SK-MEL-5 (cell line): ENCODE results near the gene ANAPC15. TPM values are rescaled to one million over a fixed set of nuclear protein-coding genes. Genes with fewer than 3 reads are reported as not detected.
A peak's percentile ranks its signal among the peaks of the same experiment; 100 is the strongest.
"Not testable (repeated sequence)": the region's sequence is repeated elsewhere in the genome, so short reads cannot be mapped to it uniquely, and the experiment has no call there.

Experiments
- DNase-seq: peaks from one replicate; pipeline ENCODE4 v3.0.0-alpha.2; 2016; ENCODE audit warnings: low read depth, low spot score
- in situ Hi-C: cut with HindIII; loops from 2 replicates; pipeline ENCODE4 v1.10.0; 2016; ENCODE audit warnings: low sequenced_read_pairs, high pct_unique_total_duplicates, low pct_unique_long_range_greater_than_20kb
- total RNA-seq: library from RNA; depleted of rRNA; stranded (reverse); fragments of >200 nt; shearing (Covaris generic); gene quantifications from 2 replicates; pipeline ENCODE4 v1.2.3, GENCODE V29; 2014

ANAPC15 gene
- total RNA-seq, 1 experiment from 2014 or later, result 30.6 TPM

DNA sequence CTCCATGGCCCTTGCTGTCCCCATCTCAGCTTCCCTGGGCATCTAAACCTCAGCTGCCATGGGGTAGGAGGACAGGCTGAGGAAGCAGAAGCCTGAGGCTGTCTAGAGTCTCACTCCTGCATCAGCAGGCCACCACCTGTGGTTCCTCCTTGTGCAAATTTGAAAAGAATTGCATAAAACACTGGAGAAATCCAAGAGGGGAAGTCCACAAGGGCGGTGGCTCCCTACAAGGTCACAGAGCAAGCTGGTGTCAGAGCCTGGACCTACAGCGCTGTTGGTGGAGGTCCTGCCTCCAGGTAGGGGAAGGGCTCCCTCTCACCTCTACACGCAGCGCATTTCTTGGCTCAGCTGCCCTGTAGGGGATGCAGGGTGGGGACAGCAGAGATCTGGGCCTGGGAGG lies 23.0 kb upstream of the ANAPC15 start, which contains the start of gene FOLR3:
Gene FOLR3, plus strand, starts transcription at position 253 of the 400 bp plus-strand sequence. CDS start 228 bp downstream, outside the sequence.
- in situ Hi-C loops, result not testable (repeated sequence)

DNA sequence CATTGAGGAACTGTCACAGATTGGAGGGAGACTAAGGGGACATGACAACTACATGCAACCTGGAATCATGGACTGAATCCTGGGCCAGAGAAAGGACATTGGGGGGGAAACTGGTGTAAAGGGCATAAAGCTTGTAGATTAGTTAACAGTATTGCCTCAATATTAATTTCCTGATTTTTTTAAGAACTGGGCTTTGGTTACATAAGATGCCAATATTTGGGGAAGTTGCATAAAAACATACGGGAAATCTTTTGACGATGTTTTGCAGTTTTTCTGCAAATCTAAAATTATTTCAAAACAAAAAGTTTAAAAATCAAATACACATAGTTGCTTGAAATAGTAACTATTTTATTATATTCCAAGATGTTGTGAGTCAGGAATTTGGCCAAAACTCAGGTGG lies 20.2 kb upstream of the ANAPC15 start:
- DNase-seq, result no peak
- in situ Hi-C loops, result no loop called here

More for the DNA sequence above, 23.0 kb upstream of the ANAPC15 start, which contains the start of gene FOLR3:
- not testable (repeated sequence) for DNase-seq

- in situ Hi-C loops, result no loop called here
These were observed 16.9 kb upstream of the ANAPC15 start for GRCh38 chr11:72129381-72129780.

DNA sequence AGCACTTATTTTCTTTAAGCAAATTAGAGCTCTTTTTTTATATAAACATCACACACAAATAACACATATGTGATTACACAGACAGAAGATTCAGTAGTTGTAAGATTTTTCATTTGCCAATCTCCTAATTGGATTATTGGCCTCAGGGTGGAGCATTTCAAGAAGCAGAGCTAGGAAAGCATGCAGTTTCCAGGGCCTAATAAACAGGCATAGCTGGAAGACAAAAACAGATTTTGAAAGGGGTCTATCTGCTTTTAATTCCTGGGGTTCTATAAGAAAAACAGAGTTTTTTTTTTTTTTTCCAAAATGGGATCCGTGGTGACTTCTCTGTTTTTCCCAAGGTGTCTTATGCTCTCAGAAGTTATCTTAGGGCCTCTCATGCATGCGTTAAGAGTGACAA lies 15.4 kb upstream of the ANAPC15 start:
- in situ Hi-C loops, result no loop called here
- DNase-seq, result no peak

More at GRCh38 chr11:72129381-72129780, 16.9 kb upstream of the ANAPC15 start:
- no peak for DNase-seq

DNA sequence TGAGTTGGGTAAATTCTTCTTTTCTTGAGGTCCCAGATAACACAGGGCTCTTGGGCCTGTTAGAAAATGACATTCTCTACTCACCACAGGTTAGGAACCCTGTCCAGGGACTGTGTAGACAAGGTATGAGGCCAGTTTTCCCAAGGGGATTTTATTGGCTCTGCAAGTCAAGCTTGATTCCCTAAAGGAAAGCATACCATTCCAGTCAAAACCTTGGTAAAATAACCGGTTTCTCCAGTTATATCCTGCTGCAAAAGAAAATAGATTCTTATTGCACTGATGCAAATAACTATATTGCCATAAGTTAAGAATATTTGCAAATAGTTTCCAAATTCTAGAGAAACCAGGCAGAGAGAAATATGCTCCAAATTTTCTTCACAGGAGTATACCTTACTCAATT lies 13.5 kb upstream of the ANAPC15 start:
- DNase-seq, result no peak
- in situ Hi-C loops, result no loop called here

DNA sequence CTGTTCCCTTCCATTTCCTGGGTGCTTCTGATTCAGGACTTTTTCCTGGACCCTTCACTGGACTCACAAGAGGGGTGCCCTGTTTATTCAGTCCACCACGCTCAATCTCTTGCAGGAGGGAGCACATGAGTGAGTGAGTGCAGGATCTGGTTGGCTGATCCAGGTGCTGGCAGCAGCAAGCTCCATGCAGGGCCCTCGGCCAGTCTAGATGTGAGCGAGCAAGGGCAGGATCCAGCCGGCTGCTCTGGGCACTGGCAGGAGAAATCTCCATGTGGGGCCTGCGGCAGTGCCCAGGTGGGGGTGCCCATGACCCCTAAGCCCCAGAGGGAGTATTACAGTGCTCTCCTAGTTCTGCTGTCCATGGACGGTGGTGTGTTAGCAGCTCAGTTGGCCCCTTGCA lies 11.6 kb upstream of the ANAPC15 start:
- DNase-seq, result no peak
- in situ Hi-C loops, result no loop called here

- no peak for DNase-seq
- in situ Hi-C loops, result no loop called here
These were observed 10.7 kb upstream of the ANAPC15 start for GRCh38 chr11:72123117-72123653.

- in situ Hi-C loops, result no loop called here
- no peak for DNase-seq
These were observed 10.1 kb upstream of the ANAPC15 start for GRCh38 chr11:72122607-72123006.

DNA sequence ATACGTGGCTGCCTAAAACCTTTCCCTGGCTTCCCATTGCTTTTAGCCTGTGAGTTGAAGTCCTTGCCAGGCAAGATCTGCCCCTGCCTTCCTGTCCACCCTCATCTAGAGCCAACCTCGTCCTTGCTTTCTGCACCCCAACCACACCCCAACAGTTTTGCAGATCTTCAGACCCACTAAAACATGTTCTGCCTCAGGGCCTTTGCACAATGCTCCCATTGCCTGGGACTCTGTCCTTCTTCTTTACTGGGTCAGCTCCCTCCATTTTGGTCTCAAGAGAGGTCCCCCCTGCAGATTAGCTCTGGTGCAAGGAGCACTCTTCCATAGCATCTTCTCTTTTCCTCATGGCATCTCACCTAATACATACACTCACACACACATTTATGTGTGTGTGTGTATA lies 8.4 kb upstream of the ANAPC15 start:
- no peak for DNase-seq
- in situ Hi-C loops, result no loop called here

GRCh38 chr11:72119198-72119597 lies 6.7 kb upstream of the ANAPC15 start:
- no peak for DNase-seq
- in situ Hi-C loops, result no loop called here

DNA sequence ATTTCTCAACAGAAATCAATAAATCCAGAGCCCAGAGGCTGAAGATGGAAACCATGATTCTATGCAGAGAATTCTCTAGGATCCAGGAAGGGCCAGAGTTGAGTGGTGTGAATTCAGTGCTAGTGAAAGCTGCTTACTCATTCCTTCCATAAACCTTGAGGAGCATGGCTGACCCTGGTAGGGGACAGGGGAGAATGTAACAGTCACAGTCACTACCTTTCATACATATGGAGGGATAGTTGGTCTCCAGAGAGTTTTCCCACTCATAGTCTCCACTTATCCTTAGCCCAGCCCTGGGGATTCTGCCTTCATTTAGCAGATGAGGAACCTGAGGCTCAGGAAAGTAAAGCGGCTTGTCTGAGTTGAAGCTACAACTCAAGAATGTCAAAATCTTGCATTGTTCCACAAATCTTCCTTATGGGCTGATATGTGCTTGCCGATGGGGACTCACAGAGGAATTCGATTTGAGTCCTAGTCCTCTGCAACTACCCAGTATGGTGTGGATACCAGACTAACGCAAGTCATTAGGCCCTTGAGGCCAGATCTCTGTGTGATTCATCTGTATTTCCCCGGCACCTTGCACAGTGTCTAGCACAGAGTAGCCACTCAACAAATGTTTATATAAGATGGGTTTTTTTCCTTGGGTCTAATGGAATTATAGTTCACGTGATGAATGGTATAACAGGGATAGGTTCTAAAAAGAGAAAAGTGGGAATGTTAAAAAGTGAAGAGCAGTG lies 3.7 kb upstream of the ANAPC15 start:
- in situ Hi-C loops, result no loop called here
- DNase-seq, result no peak

DNA sequence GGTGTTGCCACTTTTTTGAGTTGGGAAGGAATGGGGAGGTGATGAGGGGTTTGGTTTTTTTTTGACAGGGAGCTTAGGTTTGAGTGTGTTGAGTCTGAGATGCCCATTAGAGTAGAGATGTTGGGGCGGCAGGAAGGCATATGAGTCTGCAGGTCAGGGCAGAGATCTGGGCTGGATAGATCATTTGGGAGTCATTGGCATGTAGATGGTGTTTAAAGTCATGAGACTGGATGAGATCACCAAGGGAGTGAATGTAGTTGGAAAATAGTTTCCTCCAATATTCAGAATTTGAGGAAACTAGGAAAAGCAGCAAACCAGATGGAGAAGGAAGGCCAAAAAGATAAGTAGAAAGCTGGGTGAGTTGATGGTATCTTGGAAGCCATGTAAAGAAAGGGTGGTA lies 2.1 kb upstream of the ANAPC15 start:
- in situ Hi-C loops, result no loop called here
- DNase-seq, result no peak

DNA sequence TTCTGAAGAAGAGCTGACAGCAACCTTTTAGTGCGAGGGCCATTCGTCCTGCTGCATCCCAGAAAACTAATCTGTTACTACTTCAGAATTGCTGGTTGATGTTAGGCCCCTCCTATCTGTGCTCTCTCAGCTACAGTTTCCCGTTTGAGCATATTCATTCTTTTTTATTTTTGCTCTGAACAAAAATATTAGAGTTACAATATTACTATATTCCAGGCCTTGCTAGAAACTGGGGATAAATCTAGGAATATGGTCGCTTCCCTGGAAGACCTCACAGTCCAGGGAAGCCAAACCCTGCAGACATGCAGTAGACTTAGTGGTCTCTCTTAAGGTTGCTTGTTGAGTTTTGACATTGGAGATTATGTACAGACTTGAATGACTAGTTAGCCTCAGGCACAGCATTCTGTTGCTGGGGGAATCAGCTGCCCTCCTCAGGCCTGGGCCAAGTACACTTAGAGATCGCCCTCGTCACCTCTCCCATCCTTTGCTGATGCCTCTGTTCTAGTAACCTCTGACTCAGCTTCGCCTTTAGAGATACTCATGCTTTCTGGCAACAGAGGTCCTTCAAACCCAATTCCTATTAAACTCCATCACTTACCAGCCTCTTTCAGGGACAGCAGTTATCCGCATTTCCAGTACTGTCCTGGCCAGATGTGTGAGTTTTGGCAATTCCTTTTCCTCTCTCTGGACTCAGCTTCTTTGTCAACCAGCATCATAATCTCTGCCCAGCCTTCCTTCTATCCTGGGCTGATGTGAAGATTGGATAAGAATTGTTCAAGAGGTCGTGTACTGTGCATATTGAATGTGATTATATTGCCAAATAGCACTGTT lies 698 bp upstream of the ANAPC15 start:
- in situ Hi-C loops, result no loop called here
- no peak for DNase-seq

GRCh38 chr11:72111300-72112142 lies 974 bp downstream of the ANAPC15 start:
- in situ Hi-C loops, result no loop called here
- DNase-seq, result no peak

DNA sequence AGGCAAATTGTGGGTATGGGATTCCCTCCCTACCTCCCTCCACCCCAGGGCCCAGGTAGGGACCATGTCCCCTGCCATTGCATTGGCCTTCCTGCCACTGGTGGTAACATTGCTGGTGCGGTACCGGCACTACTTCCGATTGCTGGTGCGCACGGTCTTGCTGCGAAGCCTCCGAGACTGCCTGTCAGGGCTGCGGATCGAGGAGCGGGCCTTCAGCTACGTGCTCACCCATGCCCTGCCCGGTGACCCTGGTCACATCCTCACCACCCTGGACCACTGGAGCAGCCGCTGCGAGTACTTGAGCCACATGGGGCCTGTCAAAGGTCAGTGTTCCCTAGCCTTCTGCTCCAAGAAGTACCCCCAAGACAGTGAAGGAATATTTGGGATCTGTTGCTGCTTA lies 6.6 kb downstream of the ANAPC15 start, which contains the start of gene TOMT:
Gene TOMT, plus strand, starts transcription at position 37 of the 400 bp plus-strand sequence. Its CDS starts 28 bp downstream, at position 65.
- in situ Hi-C loops, result no loop called here
- DNase-seq, result no peak

GRCh38 chr11:72103754-72104167 lies 8.7 kb downstream of the ANAPC15 start:
- in situ Hi-C loops, result loop anchor here (5.0 kb wide), 1 partner anchor 76 kb away; no protein-coding TSS in a partner anchor
- no peak for DNase-seq

- in situ Hi-C loops, result loop anchor here (5.0 kb wide), 1 partner anchor 76 kb away; no protein-coding TSS in a partner anchor
- DNase-seq, result peak; percentile 100
These were observed 9.3 kb downstream of the ANAPC15 start, which contains the start of gene LAMTOR1 for GRCh38 chr11:72102946-72103753. TSS of gene LAMTOR1 (minus strand) at chr11:72103297. CDS start at chr11:72103224, 73 bp downstream.
